Measurements from ENCODE around the gene RAD23A. TPM values are rescaled to one million over a fixed set of nuclear protein-coding genes. Genes with fewer than 3 reads are reported as not detected.

RAD23A gene
- 136 and 150 TPM in 2 replicates for total RNA-seq

DNA sequence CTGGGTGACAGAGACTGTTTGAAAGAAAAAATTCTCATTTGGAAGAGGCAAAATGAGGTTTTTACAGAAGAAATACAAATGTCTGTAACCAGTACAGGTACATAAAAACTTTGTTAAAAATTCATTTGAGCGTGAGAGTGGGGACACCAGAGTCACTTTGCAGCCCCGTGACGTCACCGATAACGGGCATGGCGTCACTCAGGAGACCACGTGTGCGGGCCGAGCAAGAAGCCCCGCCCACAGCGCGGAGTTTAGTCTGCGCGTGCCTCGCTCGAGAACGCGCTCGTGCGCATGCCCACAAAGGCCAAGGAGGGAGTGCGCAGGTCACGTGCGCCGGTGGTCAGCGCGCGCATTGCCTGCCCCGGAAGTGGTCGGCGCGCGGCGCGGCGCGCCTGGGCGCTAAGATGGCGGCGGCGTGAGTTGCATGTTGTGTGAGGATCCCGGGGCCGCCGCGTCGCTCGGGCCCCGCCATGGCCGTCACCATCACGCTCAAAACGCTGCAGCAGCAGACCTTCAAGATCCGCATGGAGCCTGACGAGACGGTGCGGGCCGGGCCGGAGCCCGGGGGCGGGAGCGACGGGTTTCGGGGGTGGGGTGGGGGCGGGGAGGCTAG is at the start of gene RAD23A:
TSS of gene RAD23A (plus strand) at position 384 of the 613 bp plus-strand sequence. CDS start at position 471, 87 bp downstream.

GRCh38 chr19:12933287-12934072 is 12.2 kb upstream of the RAD23A start, which contains the start of gene FARSA:
Gene FARSA, minus strand, starts transcription at chr19:12933711. Its CDS starts 15 bp downstream, at chr19:12933696.

DNA sequence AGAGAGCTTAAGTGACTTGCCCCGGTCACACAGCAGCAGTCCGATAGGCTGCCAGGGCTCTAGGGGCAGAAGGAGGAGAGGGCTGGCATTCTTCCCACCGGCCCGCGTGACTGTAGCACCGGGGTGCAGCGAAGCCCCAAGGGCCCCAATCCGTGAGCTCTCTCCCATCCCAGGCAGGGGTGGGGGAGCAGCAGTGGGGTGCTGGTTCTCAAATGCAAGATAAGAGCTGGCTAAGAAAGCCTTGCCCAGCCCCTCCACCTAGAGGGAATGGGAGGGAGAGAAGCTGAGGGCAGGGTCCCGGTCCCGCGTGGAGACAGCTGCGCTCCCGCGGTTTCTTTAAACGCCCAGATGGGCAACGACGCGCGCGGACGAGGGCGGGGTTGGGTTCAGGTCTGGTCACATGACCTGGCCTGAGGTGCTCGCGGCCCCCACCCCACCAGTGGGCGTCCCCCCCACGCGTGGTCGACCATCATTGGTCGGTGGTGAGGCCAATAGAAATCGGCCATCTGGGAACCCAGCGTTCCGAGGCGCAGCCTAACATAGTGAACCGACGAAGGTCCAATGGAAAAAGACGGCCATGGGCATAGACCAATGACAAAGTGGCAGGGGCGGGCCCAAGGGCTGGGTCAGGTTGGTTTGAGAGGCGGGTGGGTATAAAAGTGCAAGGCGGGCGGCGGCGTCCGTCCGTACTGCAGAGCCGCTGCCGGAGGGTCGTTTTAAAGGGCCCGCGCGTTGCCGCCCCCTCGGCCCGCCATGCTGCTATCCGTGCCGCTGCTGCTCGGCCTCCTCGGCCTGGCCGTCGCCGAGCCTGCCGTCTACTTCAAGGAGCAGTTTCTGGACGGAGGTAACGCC is 7.5 kb upstream of the RAD23A start, which contains the start of gene CALR:
TSS of gene CALR (plus strand) at position 683 of the 852 bp plus-strand sequence. CDS start at position 754, 71 bp downstream.

GRCh38 chr19:12956446-12957388 is 11.1 kb downstream of the RAD23A start, which contains the start of gene GADD45GIP1:
Gene GADD45GIP1, minus strand, starts transcription at chr19:12957223. Its CDS starts 11 bp downstream, at chr19:12957212.

GRCh38 chr19:12969292-12969988 is 23.8 kb downstream of the RAD23A start, which contains the start of gene DAND5:
Gene DAND5, plus strand, starts transcription at chr19:12969576. Its CDS starts 85 bp downstream, at chr19:12969661.

GRCh38 chr19:12994701-12995595 is 49.3 kb downstream of the RAD23A start, which contains the start of gene NFIX:
Gene NFIX, plus strand, starts transcription at chr19:12995475. Its CDS starts 363 bp downstream, at chr19:12995838.

Other genes with a start within 250 kb of the RAD23A start
- gene FBXW9, start 249.2 kb upstream of the RAD23A start, total RNA-seq, result 14.7 and 16.5 TPM in 2 replicates
- 14.7 and 26.2 TPM in 2 replicates for gene TNPO2, start 221.9 kb upstream of the RAD23A start, total RNA-seq
- 283 and 329 TPM in 2 replicates for gene TRIR, start 211.2 kb upstream of the RAD23A start, total RNA-seq
- gene GET3, start 208.4 kb upstream of the RAD23A start, total RNA-seq, result 142 and 166 TPM in 2 replicates
- not detected in 2 replicates for gene BEST2, start 194.1 kb upstream of the RAD23A start, total RNA-seq
- gene HOOK2, start 170.3 kb upstream of the RAD23A start, total RNA-seq, result 5.8 and 11.9 TPM in 2 replicates
- gene JUNB, start 154.4 kb upstream of the RAD23A start, total RNA-seq, result 102 and 121 TPM in 2 replicates
- 379 and 428 TPM in 2 replicates for gene PRDX2, start 144.1 kb upstream of the RAD23A start, total RNA-seq
- gene THSD8, start 143.8 kb upstream of the RAD23A start, total RNA-seq, result not detected in 2 replicates
- 34.2 and 53.0 TPM in 2 replicates for gene RNASEH2A, start 139.3 kb upstream of the RAD23A start, total RNA-seq
- gene RTBDN, start 111.3 kb upstream of the RAD23A start, total RNA-seq, result not detected in 2 replicates
- gene MAST1, start 107.3 kb upstream of the RAD23A start, total RNA-seq, result 1.2 and 1.4 TPM in 2 replicates
- 32.3 and 41.8 TPM in 2 replicates for gene DNASE2, start 64.4 kb upstream of the RAD23A start, total RNA-seq
- gene KLF1, start 58.7 kb upstream of the RAD23A start, total RNA-seq, result not detected in 2 replicates
- gene GCDH, start 54.7 kb upstream of the RAD23A start, total RNA-seq, result 50.3 and 51.9 TPM in 2 replicates
- gene SYCE2, start 26.6 kb upstream of the RAD23A start, total RNA-seq, result not detected in 2 replicates
- gene FARSA, start 12.2 kb upstream of the RAD23A start, total RNA-seq, result 58.3 and 76.7 TPM in 2 replicates
- gene CALR, start 7.3 kb upstream of the RAD23A start, total RNA-seq, result 1,851 and 1,968 TPM in 2 replicates
- 49.1 and 63.7 TPM in 2 replicates for gene GADD45GIP1, start 11.4 kb downstream of the RAD23A start, total RNA-seq
- not detected in 2 replicates for gene DAND5, start 23.7 kb downstream of the RAD23A start, total RNA-seq
- gene NFIX, start 49.6 kb downstream of the RAD23A start, total RNA-seq, result 47.6 and 49.4 TPM in 2 replicates
- gene LYL1, start 157.0 kb downstream of the RAD23A start, total RNA-seq, result 0.71 and 3.5 TPM in 2 replicates
- 39.7 and 44.4 TPM in 2 replicates for gene TRMT1, start 170.9 kb downstream of the RAD23A start, total RNA-seq
- 83.6 and 93.0 TPM in 2 replicates for gene NACC1, start 172.4 kb downstream of the RAD23A start, total RNA-seq
- 70.2 and 97.2 TPM in 2 replicates for gene STX10, start 204.5 kb downstream of the RAD23A start, total RNA-seq
- 45.5 and 47.9 TPM in 2 replicates for gene IER2, start 204.5 kb downstream of the RAD23A start, total RNA-seq

Measured in myometrial cell (primary cell).